GM10847 (cell line): Measurements from ENCODE around the gene SPTSSA.

Experiments
- POLR2A ChIP-seq: IDR thresholded peaks from 2 replicates; pipeline ENCODE4 v1.6.1; 2011; ENCODE audit not compliant: insufficient read length; ENCODE audit errors: extremely low read depth

Gene SPTSSA

GRCh38 chr14:34474187-34474679 lies 12.2 kb upstream of the SPTSSA start:
- TF ChIP-seq POLR2A = no peak

GRCh38 chr14:34472706-34473279 lies 10.8 kb upstream of the SPTSSA start:
- no peak for TF ChIP-seq POLR2A

- TF ChIP-seq POLR2A = no peak
Measured at GRCh38 chr14:34470319-34470718, 8.3 kb upstream of the SPTSSA start.

GRCh38 chr14:34466691-34467090 lies 4.7 kb upstream of the SPTSSA start:
- no peak for TF ChIP-seq POLR2A

- TF ChIP-seq POLR2A = no peak
Measured at GRCh38 chr14:34465069-34465859, 3.2 kb upstream of the SPTSSA start.

- TF ChIP-seq POLR2A = no peak
Measured at GRCh38 chr14:34463598-34463961, 1.5 kb upstream of the SPTSSA start.

- TF ChIP-seq POLR2A = no peak
Measured at GRCh38 chr14:34461334-34462131, 507 bp downstream of the SPTSSA start.

GRCh38 chr14:34460841-34461240 lies 1.2 kb downstream of the SPTSSA start:
- TF ChIP-seq POLR2A = no peak

- no peak for TF ChIP-seq POLR2A
Measured at GRCh38 chr14:34460295-34460694, 1.7 kb downstream of the SPTSSA start.

- TF ChIP-seq POLR2A = no peak
Measured at GRCh38 chr14:34457186-34457585, 4.9 kb downstream of the SPTSSA start.

- TF ChIP-seq POLR2A = no peak
Measured at GRCh38 chr14:34453226-34453625, 8.8 kb downstream of the SPTSSA start.

- no peak for TF ChIP-seq POLR2A
Measured at GRCh38 chr14:34452258-34452822, 9.7 kb downstream of the SPTSSA start.

GRCh38 chr14:34450958-34451357 lies 11.1 kb downstream of the SPTSSA start:
- TF ChIP-seq POLR2A = no peak

GRCh38 chr14:34450542-34450915 lies 11.5 kb downstream of the SPTSSA start:
- TF ChIP-seq POLR2A = no peak

GRCh38 chr14:34449819-34450541 lies 12.1 kb downstream of the SPTSSA start:
- TF ChIP-seq POLR2A = no peak
